Measurements from ENCODE around the gene PAN2. TPM values are rescaled to one million over a fixed set of nuclear protein-coding genes. Genes with fewer than 3 reads are reported as not detected.
"Not testable (repeated sequence)": the region's sequence is repeated elsewhere in the genome, so short reads cannot be mapped to it uniquely, and the experiment has no call there.

PAN2 gene
- total RNA-seq, 1 donor = 10.5 TPM

GRCh38 chr12:56346675-56347074 is 12.9 kb upstream of the PAN2 start:
- H3K9me3 ChIP-seq (ENCODE audit: low read depth, low read length) = no peaks in the 10 kb centered on the region
- H3K4me2 ChIP-seq (ENCODE audit: insufficient read depth, low read length) = no peak overlapping the region
- H3K79me2 ChIP-seq (ENCODE audit: insufficient read depth, low read length) = no peaks in the 10 kb centered on the region
- no peak overlapping the region for H3K4me3 ChIP-seq (ENCODE audit: insufficient read depth, low read length)
- peaks cover 82% of the 10 kb centered on the region for H3K36me3 ChIP-seq (ENCODE audit: insufficient read depth, low read length)
- H3K27me3 ChIP-seq (ENCODE audit: insufficient read depth, low read length) = no peaks in the 10 kb centered on the region
- no peaks in the 10 kb centered on the region for H3K4me1 ChIP-seq (ENCODE audit: insufficient read depth, low read length)
- DNase-seq (ENCODE audit: insufficient read length, low spot score, missing footprints) = no peak
- H4K20me1 ChIP-seq (ENCODE audit: insufficient read depth, low read length) = no peaks in the 10 kb centered on the region
- no peak overlapping the region for H2AFZ ChIP-seq (ENCODE audit: low read length)
- no peak overlapping the region for H3K27ac ChIP-seq (ENCODE audit: low read depth, low read length)
- TF ChIP-seq, protein P1, sequence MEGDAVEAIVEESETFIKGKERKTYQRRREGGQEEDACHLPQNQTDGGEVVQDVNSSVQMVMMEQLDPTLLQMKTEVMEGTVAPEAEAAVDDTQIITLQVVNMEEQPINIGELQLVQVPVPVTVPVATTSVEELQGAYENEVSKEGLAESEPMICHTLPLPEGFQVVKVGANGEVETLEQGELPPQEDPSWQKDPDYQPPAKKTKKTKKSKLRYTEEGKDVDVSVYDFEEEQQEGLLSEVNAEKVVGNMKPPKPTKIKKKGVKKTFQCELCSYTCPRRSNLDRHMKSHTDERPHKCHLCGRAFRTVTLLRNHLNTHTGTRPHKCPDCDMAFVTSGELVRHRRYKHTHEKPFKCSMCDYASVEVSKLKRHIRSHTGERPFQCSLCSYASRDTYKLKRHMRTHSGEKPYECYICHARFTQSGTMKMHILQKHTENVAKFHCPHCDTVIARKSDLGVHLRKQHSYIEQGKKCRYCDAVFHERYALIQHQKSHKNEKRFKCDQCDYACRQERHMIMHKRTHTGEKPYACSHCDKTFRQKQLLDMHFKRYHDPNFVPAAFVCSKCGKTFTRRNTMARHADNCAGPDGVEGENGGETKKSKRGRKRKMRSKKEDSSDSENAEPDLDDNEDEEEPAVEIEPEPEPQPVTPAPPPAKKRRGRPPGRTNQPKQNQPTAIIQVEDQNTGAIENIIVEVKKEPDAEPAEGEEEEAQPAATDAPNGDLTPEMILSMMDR (IDR thresholded peaks at IDR 0.05; ENCODE audit: extremely low read depth, low read depth, low read length) = no peak

DNA sequence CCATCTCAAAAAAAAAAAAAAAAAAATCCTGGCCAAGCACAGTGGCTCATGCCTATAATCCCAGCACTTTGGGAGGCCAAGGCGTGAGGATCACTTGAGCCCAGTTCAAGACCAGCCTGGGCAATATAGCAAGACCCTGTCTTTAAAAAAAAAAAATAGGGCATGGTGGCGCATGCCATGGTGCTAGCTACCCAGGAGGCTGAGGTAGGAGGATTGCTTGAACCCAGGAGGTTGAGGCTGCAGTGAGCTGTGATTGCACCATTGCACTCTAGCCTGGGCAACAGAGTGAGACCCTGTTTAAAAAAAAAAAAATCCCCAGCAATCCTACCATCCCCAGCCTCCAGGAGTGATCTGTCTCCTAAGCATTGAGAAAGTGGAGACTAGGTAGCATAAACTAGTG is 8.5 kb upstream of the PAN2 start:
- not testable (repeated sequence) for H3K4me3 ChIP-seq (ENCODE audit: insufficient read depth, low read length); H3K27ac ChIP-seq (ENCODE audit: low read depth, low read length); H3K9me3 ChIP-seq (ENCODE audit: low read depth, low read length); H4K20me1 ChIP-seq (ENCODE audit: insufficient read depth, low read length); H3K27me3 ChIP-seq (ENCODE audit: insufficient read depth, low read length); DNase-seq (ENCODE audit: insufficient read length, low spot score, missing footprints); H3K4me2 ChIP-seq (ENCODE audit: insufficient read depth, low read length); H2AFZ ChIP-seq (ENCODE audit: low read length); H3K4me1 ChIP-seq (ENCODE audit: insufficient read depth, low read length); H3K79me2 ChIP-seq (ENCODE audit: insufficient read depth, low read length)
- H3K36me3 ChIP-seq (ENCODE audit: insufficient read depth, low read length) = peaks cover 49% of the 10 kb centered on the region

GRCh38 chr12:56341616-56342015 is 7.8 kb upstream of the PAN2 start:
- Histone ChIP-seq H3K36me3 (ENCODE audit: insufficient read depth, low read length) (peaks cover 44% of the 10 kb centered on the region), H3K79me2 (ENCODE audit: insufficient read depth, low read length) (no peaks in the 10 kb centered on the region), H4K20me1 (ENCODE audit: insufficient read depth, low read length) (no peaks in the 10 kb centered on the region), H3K9me3 (ENCODE audit: low read depth, low read length) (no peaks in the 10 kb centered on the region), H3K4me2 (ENCODE audit: insufficient read depth, low read length) (no peak overlapping the region), H2AFZ (ENCODE audit: low read length) (no peak overlapping the region), H3K4me3 (ENCODE audit: insufficient read depth, low read length) (no peak overlapping the region), H3K27ac (ENCODE audit: low read depth, low read length) (no peak overlapping the region), H3K27me3 (ENCODE audit: insufficient read depth, low read length) (no peaks in the 10 kb centered on the region), H3K4me1 (ENCODE audit: insufficient read depth, low read length) (no peaks in the 10 kb centered on the region)
- no peak for DNase-seq (ENCODE audit: insufficient read length, low spot score, missing footprints)
- TF ChIP-seq, protein P1 (IDR thresholded peaks at IDR 0.05; ENCODE audit: extremely low read depth, low read depth, low read length) = no peak

GRCh38 chr12:56339158-56339422 is 5.3 kb upstream of the PAN2 start:
- Histone ChIP-seq H3K79me2 (ENCODE audit: insufficient read depth, low read length) (no peaks in the 10 kb centered on the region), H3K27me3 (ENCODE audit: insufficient read depth, low read length) (no peaks in the 10 kb centered on the region), H3K4me3 (ENCODE audit: insufficient read depth, low read length) (no peak overlapping the region), H3K4me2 (ENCODE audit: insufficient read depth, low read length) (no peak overlapping the region), H3K27ac (ENCODE audit: low read depth, low read length) (no peak overlapping the region), H3K9me3 (ENCODE audit: low read depth, low read length) (no peaks in the 10 kb centered on the region), H3K4me1 (ENCODE audit: insufficient read depth, low read length) (peaks cover 8% of the 10 kb centered on the region), H4K20me1 (ENCODE audit: insufficient read depth, low read length) (no peaks in the 10 kb centered on the region), H3K36me3 (ENCODE audit: insufficient read depth, low read length) (peaks cover 28% of the 10 kb centered on the region), H2AFZ (ENCODE audit: low read length) (no peak overlapping the region)
- TF ChIP-seq, protein P1 (IDR thresholded peaks at IDR 0.05; ENCODE audit: extremely low read depth, low read depth, low read length) = no peak
- no peak for DNase-seq (ENCODE audit: insufficient read length, low spot score, missing footprints)

All from osteoblast (primary cell).